ENCODE results near the gene ST6GALNAC5.

DNA sequence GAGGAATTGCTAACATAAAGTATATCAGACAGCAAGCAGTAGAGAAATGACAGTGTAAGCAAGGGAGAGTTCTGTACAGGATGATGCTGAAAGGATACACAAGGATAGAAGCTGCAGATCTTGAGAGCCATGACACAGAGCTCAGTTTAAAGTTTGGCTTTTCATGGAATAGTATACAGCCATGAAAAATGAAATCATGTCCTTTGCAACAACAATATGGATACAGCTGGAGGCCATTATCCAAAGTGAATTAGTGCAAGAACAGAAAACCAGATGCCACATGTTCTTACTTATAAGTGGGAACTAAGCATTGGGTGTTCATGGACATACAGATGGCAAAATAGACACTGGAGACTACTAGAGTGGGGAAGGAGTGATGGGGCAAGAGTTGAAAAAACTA lies 169.8 kb downstream of the ST6GALNAC5 start:
- TF ChIP-seq, protein P1, sequence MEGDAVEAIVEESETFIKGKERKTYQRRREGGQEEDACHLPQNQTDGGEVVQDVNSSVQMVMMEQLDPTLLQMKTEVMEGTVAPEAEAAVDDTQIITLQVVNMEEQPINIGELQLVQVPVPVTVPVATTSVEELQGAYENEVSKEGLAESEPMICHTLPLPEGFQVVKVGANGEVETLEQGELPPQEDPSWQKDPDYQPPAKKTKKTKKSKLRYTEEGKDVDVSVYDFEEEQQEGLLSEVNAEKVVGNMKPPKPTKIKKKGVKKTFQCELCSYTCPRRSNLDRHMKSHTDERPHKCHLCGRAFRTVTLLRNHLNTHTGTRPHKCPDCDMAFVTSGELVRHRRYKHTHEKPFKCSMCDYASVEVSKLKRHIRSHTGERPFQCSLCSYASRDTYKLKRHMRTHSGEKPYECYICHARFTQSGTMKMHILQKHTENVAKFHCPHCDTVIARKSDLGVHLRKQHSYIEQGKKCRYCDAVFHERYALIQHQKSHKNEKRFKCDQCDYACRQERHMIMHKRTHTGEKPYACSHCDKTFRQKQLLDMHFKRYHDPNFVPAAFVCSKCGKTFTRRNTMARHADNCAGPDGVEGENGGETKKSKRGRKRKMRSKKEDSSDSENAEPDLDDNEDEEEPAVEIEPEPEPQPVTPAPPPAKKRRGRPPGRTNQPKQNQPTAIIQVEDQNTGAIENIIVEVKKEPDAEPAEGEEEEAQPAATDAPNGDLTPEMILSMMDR (IDR thresholded peaks at IDR 0.05): no peak
- no peak for TF ChIP-seq ZFX (IDR thresholded peaks at IDR 0.05; ENCODE audit: borderline replicate concordance)
